ENCODE results near the gene PET117. TPM values are rescaled to one million over a fixed set of nuclear protein-coding genes. Genes with fewer than 3 reads are reported as not detected.
"Not testable (repeated sequence)": the region's sequence is repeated elsewhere in the genome, so short reads cannot be mapped to it uniquely, and the experiment has no call there.

The PET117 gene
- total and polyA plus RNA-seq, 2 donors, result 6.8 to 16.0 TPM

- Histone ChIP-seq H3K4me3 (ENCODE audit: low read depth, low read length) (no peak overlapping the region), H3K27ac (ENCODE audit: low read depth) (no peak overlapping the region), H3K36me3 (ENCODE audit: insufficient read depth) (peaks cover 1% of the 10 kb centered on the region), H3K4me1 (ENCODE audit: insufficient read depth) (no peaks in the 10 kb centered on the region)
- no peak for DNase-seq (ENCODE audit: extremely low spot score)
- WGBS, result 97% methylated on average over 14 of the region's 14 CpGs
Measured at GRCh38 chr20:18174906-18175683, 37.4 kb downstream of the PET117 start.

DNA sequence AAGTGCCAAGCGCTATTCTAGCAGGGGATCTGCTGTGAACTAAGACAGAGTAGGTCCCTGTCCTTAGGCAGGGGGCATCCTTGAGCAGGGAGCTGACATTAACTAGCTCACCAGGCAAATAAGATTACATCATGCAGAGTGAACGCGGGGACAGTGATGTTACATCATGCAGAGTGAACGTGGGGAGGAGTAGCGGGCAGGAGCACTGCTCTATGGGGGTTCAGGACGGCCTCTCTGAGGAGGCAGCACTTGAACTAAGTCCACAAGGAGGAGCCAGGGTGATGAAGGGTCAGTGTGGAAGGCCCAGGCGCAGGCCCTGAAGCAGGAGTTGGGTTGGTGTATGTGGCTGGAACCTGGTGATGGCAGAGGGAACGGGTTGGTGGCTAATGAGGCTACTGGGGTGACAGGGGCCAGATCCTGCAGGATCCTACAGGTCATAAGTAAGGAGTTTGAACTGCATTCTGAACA lies 38.7 kb downstream of the PET117 start:
- WGBS, result 76% methylated on average over 8 of the region's 8 CpGs
- no peaks in the 10 kb centered on the region for H3K4me1 ChIP-seq (ENCODE audit: insufficient read depth)
- no peak overlapping the region for H3K27ac ChIP-seq (ENCODE audit: low read depth)
- no peak overlapping the region for H3K4me3 ChIP-seq (ENCODE audit: low read depth, low read length)
- no peak for DNase-seq (ENCODE audit: extremely low spot score)
- H3K36me3 ChIP-seq (ENCODE audit: insufficient read depth), result peaks cover 1% of the 10 kb centered on the region

DNA sequence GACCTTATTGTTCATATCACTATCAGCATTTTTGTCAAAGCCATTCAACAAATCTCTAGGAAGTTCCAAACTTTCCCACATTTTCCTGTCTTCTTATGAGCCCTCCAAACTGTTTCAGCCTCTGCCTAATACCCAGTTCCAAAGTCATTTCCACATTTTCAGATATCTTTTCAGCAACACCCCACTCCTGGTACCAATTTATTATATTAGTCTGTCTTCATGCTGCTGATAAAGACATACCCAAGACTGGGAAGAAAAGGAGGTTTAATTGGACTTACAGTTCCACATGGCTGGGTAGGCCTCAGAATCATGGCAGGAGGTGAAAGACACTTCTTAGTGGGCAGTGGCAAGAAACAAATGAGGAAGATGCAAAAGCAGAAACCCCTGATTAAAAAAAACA lies 42.7 kb downstream of the PET117 start:
- H3K36me3 ChIP-seq (ENCODE audit: insufficient read depth); H3K4me3 ChIP-seq (ENCODE audit: low read depth, low read length); H3K27ac ChIP-seq (ENCODE audit: low read depth); H3K4me1 ChIP-seq (ENCODE audit: insufficient read depth); DNase-seq (ENCODE audit: extremely low spot score): not testable (repeated sequence)

DNA sequence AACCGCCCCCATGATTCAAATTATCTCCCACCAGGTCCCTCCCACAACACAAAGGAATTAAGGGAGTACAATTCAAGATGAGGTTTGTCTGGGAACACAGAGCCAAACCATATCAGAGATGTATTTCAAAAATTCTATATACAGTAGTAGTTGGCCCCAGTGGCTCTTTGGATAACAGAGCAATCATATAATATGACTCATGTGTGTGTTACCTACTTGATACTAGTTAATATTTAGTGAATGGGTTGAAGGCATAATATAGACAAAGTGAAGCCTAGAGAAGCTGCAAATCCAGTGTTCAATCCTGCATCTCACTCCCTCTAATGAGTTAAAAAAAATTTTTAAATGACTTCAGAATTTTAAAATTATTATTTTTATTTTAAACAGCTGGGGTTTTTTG lies 43.2 kb downstream of the PET117 start:
- Histone ChIP-seq H3K36me3 (ENCODE audit: insufficient read depth) (peaks cover 4% of the 10 kb centered on the region), H3K27ac (ENCODE audit: low read depth) (no peak overlapping the region), H3K4me1 (ENCODE audit: insufficient read depth) (no peaks in the 10 kb centered on the region), H3K4me3 (ENCODE audit: low read depth, low read length) (no peak overlapping the region)
- 98% methylated on average over 1 of the region's 1 CpG for WGBS
- no peak for DNase-seq (ENCODE audit: extremely low spot score)

- Histone ChIP-seq H3K36me3 (ENCODE audit: insufficient read depth) (peaks cover 4% of the 10 kb centered on the region), H3K4me1 (ENCODE audit: insufficient read depth) (no peaks in the 10 kb centered on the region), H3K27ac (ENCODE audit: low read depth) (no peak overlapping the region), H3K4me3 (ENCODE audit: low read depth, low read length) (no peak overlapping the region)
- WGBS, result 84% methylated on average over 5 of the region's 5 CpGs
- no peak for DNase-seq (ENCODE audit: extremely low spot score)
Measured at GRCh38 chr20:18187020-18187419, 49.4 kb downstream of the PET117 start.

- no peak for DNase-seq (ENCODE audit: extremely low spot score)
- WGBS, result 45% methylated on average over 3 of the region's 3 CpGs
- no peaks in the 10 kb centered on the region for H3K4me1 ChIP-seq (ENCODE audit: insufficient read depth)
- no peak overlapping the region for H3K27ac ChIP-seq (ENCODE audit: low read depth)
- H3K36me3 ChIP-seq (ENCODE audit: insufficient read depth), result peaks cover 2% of the 10 kb centered on the region
- no peak overlapping the region for H3K4me3 ChIP-seq (ENCODE audit: low read depth, low read length)
Measured at GRCh38 chr20:18188434-18188833, 50.8 kb downstream of the PET117 start.

- Histone ChIP-seq H3K36me3 (ENCODE audit: insufficient read depth) (peaks cover 2% of the 10 kb centered on the region), H3K27ac (ENCODE audit: low read depth) (no peak overlapping the region), H3K4me3 (ENCODE audit: low read depth, low read length) (no peak overlapping the region), H3K4me1 (ENCODE audit: insufficient read depth) (no peaks in the 10 kb centered on the region)
- no peak for DNase-seq (ENCODE audit: extremely low spot score)
- 78% methylated on average over 3 of the region's 3 CpGs for WGBS
Measured at GRCh38 chr20:18190338-18191233, 52.9 kb downstream of the PET117 start.

DNA sequence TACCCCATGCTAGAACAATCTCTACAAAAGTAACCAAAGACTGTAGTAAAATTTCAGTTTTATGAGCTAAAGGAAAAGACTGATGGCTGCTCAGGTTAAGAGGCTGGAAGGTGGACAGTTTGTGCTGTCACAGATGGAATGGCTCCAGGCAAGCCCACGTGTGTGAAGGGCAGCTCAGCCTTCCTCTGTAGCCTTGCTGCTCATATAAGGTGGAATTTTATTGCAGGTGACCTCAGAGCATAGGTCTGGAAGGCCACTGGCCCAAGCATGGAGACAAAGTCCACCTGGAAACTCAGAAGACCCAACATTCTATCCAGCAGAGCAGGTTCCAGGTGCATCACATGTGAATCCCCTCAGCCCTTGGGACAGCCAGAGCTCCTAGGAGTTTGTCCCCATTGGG lies 53.6 kb downstream of the PET117 start:
- Histone ChIP-seq H3K27ac (ENCODE audit: low read depth) (no peak overlapping the region), H3K36me3 (ENCODE audit: insufficient read depth) (peaks cover 2% of the 10 kb centered on the region), H3K4me3 (ENCODE audit: low read depth, low read length) (no peak overlapping the region), H3K4me1 (ENCODE audit: insufficient read depth) (no peaks in the 10 kb centered on the region)
- no peak for DNase-seq (ENCODE audit: extremely low spot score)
- WGBS, result 63% methylated on average over 1 of the region's 1 CpG

Small RNAs within 50 kb of the gene (small RNA-seq; reads per million reads assigned to genes)
- gene RF00019, result not detected
- gene RNU7-137P, result not detected

Other genes with a start within 250 kb of the PET117 start
- 138 TPM for gene SNX5, start 169.1 kb upstream of the PET117 start, total RNA-seq
- gene SNX5, start 169.1 kb upstream of the PET117 start, polyA plus RNA-seq, result 51.9 TPM
- gene MGME1, start 168.8 kb upstream of the PET117 start, total RNA-seq, result 15.0 TPM
- gene MGME1, start 168.8 kb upstream of the PET117 start, polyA plus RNA-seq, result 8.9 TPM
- gene OVOL2, start 79.9 kb upstream of the PET117 start, total RNA-seq, result 3.9 TPM
- gene OVOL2, start 79.9 kb upstream of the PET117 start, polyA plus RNA-seq, result 0.62 TPM
- 13.0 TPM for gene KAT14, start within 50 bp of the PET117 start, total RNA-seq
- 12.0 TPM for gene KAT14, start within 50 bp of the PET117 start, polyA plus RNA-seq
- gene ZNF133, start 150.7 kb downstream of the PET117 start, total RNA-seq, result 24.2 TPM
- gene ZNF133, start 150.7 kb downstream of the PET117 start, polyA plus RNA-seq, result 15.2 TPM